GM21360 (cell line): ENCODE results near the gene RHO.
"Not testable (repeated sequence)": the region's sequence is repeated elsewhere in the genome, so short reads cannot be mapped to it uniquely, and the experiment has no call there.

ENCODE experiments used
- ATAC-seq: cut with Tn5 transposase; IDR thresholded peaks from one replicate; pipeline ENCODE4 v1.9.1; 2021; ENCODE audit warnings: mild to moderate bottlenecking, moderate library complexity; ENCODE audit not compliant: unreplicated experiment

RHO gene

GRCh38 chr3:129498603-129499488 is 29.6 kb upstream of the RHO start:
- ATAC-seq, result not testable (repeated sequence)

GRCh38 chr3:129499604-129500333 is 28.7 kb upstream of the RHO start:
- not testable (repeated sequence) for ATAC-seq

GRCh38 chr3:129500334-129500658 is 28.1 kb upstream of the RHO start:
- ATAC-seq, result no peak

GRCh38 chr3:129501630-129502029 is 26.8 kb upstream of the RHO start:
- no peak for ATAC-seq

- ATAC-seq, result no peak
Observed at GRCh38 chr3:129502641-129503408, 25.6 kb upstream of the RHO start.

- ATAC-seq, result no peak
Observed at GRCh38 chr3:129503471-129504291, 24.8 kb upstream of the RHO start.

GRCh38 chr3:129504471-129505100 is 23.9 kb upstream of the RHO start:
- no peak for ATAC-seq

GRCh38 chr3:129505341-129505740 is 23.1 kb upstream of the RHO start:
- no peak for ATAC-seq

GRCh38 chr3:129506231-129506742 is 22.2 kb upstream of the RHO start:
- no peak for ATAC-seq

- ATAC-seq, result no peak
Observed at GRCh38 chr3:129507181-129507831, 21.1 kb upstream of the RHO start.

GRCh38 chr3:129512595-129512994 is 15.8 kb upstream of the RHO start:
- ATAC-seq, result no peak

- ATAC-seq, result no peak
Observed at GRCh38 chr3:129513705-129514104, 14.7 kb upstream of the RHO start.

- no peak for ATAC-seq
Observed at GRCh38 chr3:129514110-129514509, 14.3 kb upstream of the RHO start.

- no peak for ATAC-seq
Observed at GRCh38 chr3:129514563-129514962, 13.9 kb upstream of the RHO start.

- ATAC-seq, result not testable (repeated sequence)
Observed at GRCh38 chr3:129515108-129515820, 13.2 kb upstream of the RHO start.

- not testable (repeated sequence) for ATAC-seq
Observed at GRCh38 chr3:129515821-129516432, 12.5 kb upstream of the RHO start.

- ATAC-seq, result no peak
Observed at GRCh38 chr3:129517516-129517915, 10.9 kb upstream of the RHO start.

- ATAC-seq, result no peak
Observed at GRCh38 chr3:129518038-129518561, 10.3 kb upstream of the RHO start.
